HG02610 (cell line): ENCODE data around the gene PPIP5K2.
"Not testable (repeated sequence)": the region's sequence is repeated elsewhere in the genome, so short reads cannot be mapped to it uniquely, and the experiment has no call there.

Experiments
- ATAC-seq: cut with Tn5 transposase; IDR thresholded peaks from one replicate; pipeline ENCODE4 v1.9.1; 2021; ENCODE audit warnings: mild to moderate bottlenecking, moderate library complexity; ENCODE audit not compliant: unreplicated experiment

The PPIP5K2 gene

DNA sequence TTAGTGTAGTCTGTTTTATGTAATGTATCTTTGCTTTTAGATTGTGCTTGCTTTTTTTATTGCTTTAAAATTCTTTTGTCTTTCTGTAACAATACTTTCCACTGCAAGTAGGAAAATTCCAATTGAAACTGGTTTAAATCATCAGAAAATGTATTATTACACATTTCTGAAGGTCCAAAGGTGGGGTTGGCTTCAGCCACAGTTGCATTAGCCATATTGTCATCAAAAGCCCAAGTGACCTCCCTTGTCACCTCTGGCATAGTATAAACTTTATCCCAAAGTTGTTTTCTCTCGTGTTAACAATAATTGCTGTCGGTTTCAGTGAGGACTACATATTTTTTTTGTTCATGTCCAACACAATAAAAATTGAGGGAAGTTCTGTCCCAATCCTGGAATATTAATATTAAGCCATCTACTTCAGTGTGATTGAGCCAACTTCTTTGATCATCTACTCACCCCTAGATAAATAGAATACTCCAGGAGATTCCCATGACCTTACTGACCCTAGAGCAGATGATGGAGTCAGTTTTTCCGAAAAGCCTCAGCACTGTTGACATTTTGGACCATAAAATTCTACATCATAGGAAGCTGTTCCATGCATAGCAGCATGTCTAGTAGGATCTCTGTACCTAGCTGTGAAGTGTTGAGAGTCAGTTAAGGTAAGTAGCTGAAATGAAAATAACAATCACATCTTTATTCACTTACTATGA lies 86.0 kb downstream of the PPIP5K2 start:
- no peak for ATAC-seq

- ATAC-seq = no peak
Measured at GRCh38 chr5:103207011-103207410, 86.9 kb downstream of the PPIP5K2 start.

DNA sequence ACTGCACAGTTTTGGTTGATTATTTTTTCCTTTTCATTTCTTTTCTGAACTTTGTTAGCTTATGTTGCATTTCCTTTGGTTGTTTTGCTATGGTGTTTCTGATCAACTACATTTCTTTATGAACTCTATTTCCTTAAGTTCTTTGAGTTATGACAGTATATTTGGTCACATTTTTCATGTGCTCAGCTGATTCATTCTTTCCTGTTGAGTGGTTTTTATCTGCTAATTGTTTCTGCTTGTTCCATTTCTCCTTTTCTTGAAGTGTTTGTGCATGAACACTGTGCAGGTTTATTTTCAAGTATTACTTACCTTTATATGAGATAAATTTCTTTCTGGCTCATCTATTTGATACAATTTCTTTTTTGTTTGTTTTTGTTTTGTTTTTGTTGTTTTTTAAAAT lies 87.6 kb downstream of the PPIP5K2 start:
- no peak for ATAC-seq

DNA sequence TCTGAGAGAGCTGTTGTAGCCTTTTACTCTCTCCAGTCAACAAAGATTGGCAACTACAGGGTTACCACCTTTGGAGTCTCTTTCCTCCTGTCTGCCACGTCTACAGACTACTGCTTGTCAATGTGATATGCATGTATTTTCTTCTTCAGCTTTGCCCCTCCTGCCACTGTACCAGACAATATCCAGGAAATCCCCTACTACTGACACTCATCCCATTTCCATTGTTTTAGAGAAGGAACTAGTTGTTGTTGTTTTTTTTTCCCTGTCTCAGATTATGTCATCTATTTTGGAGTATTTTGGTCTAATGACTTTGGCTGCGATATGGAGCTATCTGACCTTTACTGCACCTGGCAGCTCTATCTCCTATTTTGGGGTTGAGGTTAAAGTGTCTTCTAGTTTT lies 88.4 kb downstream of the PPIP5K2 start:
- no peak for ATAC-seq

DNA sequence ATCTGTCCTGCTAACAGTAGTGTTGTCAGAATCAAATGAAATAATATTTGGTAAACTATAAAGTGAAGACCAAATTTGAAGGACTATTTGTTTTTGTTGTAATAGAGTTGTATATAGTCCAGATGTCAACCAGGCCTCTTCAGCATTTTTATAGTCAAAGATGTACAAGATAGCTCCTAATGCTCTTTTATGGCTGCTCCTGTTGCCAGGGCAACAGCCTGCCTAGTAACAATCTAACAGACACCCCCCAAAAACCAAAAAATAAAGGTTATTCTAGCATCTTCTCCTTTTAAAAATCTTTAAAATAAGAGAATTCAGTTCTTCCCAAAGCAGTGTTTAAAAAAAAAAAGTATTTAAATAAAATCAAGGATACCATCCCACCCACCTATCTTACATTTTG lies 89.0 kb downstream of the PPIP5K2 start:
- ATAC-seq = no peak

- ATAC-seq = peak; percentile 4
Measured at GRCh38 chr5:103210952-103211351, 90.9 kb downstream of the PPIP5K2 start.

DNA sequence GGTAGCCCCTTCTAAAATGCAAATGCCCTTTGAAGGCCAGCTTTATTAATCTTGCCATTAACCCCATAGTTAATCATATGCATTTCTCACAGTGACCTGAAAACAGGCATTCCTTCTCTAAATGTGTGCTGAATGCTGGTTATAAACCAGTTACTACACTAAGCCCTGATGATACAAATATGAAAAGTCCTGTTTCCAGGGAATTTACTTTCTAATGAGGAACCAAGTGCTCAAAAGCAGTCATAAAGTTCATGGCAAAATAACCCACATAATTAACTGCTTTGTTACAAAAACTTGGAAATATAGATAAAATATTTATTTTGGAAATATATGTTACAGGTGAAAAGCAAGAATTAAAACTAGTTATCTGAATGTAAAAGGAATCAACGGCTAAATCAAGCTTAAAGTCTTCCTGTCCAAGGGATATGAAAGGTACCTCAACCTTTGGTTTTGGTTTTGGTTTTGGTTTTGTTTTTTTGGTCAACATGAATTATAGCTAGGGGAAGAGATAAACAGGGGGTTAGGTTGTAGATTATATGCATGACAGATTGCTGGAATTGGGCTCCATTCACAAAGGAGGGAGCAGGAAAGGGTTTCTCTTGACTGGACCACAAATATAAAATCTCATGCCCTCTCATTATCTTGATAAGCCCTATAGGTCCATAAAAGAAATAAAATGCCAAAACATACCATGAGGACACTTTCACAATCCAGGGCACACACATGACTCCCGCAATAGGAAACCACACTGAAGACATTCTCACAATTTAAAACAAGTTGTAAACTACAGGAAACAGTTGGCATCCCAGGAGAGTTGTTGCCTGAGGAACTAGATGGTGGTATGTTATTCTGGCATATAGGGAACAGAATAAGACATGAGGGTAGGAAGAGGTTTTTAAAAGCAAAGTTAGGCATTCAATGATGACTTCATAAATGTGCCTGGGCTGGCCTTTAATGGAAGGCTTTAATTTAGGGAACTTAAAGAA lies 91.8 kb downstream of the PPIP5K2 start:
- ATAC-seq = peak; percentile 83

DNA sequence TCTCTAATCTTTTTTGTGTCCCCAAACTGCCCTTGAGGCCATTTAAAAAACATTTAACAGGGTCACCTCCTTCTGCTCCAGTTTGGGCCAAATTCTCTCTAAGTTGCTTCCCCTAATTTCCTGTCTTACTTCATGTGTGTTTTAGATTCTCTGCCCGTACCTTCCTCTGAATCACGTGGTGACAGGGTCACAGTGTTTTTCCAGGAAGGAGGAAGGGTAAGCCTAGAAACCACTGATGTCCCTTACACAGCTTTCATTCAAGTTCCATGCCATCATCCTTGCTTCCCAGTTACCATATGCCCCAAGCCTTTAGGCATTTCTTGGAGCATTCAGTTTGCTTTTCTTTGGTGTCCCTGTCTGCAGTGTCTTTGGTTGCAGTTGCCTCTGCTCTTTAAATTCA lies 96.0 kb downstream of the PPIP5K2 start:
- no peak for ATAC-seq

GRCh38 chr5:103216697-103217096 lies 96.6 kb downstream of the PPIP5K2 start:
- ATAC-seq = no peak

- no peak for ATAC-seq
Measured at GRCh38 chr5:103217101-103217500, 97.0 kb downstream of the PPIP5K2 start.

DNA sequence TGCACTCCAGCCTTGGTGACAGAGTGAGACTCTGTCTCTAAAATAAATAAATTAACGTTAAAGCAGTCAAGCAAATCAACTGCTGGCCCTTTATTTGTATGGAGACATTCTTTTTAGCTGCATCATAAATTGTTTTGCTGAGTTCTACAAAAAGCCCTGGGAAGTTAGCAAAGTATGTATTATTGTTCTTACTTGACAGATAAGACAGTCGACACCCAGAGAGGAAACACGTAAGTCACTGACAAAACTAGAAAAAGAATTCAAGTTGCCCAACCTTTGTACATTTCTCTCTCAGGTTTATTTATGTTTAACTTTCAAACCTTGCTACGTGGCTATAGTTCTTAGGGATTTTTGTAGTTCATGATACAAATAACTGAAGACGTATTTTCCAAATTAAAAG lies 98.1 kb downstream of the PPIP5K2 start:
- no peak for ATAC-seq

GRCh38 chr5:103219074-103219473 lies 99.0 kb downstream of the PPIP5K2 start:
- not testable (repeated sequence) for ATAC-seq

GRCh38 chr5:103223031-103223955 lies 103.2 kb downstream of the PPIP5K2 start:
- ATAC-seq = no peak

DNA sequence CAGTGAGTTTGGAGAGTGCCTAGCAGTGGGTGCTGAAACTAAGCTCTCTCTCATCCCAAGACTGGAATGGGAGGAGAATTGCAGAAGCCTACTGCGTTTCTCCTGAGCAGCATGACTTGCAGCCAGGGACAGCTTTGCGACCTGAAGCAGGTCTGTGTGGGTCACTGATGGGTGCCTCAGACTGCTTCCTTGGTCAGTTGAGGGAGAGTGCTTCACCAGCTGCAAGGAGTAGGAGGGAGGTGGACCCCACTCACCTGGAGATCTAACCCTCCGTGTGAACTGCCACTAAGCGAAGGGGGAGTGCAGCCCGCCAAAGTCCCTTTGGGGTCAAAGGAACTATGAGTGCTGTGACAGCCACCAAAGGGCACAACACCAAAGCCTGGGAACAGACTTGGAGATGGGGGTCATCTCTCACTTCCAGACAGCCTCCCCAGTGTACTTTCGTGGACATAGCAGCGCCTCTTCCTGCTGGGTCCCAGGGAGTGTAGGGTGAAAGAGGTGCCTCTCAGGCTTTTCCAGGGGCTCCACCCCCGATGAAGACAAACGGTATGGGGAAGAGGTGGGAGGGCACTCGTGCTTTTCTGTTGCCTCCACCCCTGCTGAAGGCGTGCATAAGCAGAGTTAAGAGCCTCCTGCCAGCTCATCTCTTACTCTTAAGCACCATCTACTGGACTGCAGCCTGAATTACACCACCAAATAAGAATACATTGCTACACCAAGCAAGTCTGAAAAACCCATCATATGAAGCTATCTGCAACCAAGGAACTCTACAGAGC lies 104.2 kb downstream of the PPIP5K2 start:
- ATAC-seq = peak; percentile 89

DNA sequence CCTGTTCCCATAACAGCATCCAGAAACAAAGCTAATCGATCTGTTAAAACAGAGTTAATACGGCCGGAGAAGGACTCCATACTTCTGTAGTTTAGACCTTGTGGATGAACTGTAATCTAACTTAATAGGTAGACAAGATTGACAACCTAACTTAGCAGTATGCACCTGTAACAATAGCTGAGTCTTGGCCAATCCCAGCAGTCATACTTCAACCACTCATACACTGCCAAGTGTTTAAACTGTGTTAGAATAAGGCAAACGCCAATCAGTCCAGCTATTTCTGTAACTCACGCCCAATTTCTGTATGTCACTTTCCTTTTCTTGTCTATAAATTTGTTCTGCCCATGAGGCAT lies 104.8 kb downstream of the PPIP5K2 start:
- no peak for ATAC-seq

GRCh38 chr5:103228061-103228460 lies 108.0 kb downstream of the PPIP5K2 start:
- no peak for ATAC-seq

DNA sequence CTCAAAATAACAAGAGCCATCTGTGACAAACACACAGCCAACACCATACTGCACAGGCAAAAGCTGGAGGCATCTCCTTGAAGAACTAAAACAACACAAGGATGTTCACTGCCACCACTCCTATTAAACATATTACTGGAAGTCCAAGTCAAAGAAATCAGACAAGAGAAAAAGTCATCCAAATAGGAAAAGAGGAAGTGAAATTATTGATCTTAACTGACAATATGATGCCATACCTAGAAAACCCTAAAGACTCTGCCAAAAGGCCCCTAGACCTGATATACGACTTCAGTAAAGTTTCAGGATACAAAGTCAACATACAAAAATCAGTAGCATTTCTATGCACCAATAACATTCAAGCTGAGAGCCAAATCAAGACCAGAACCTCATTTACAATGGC lies 108.5 kb downstream of the PPIP5K2 start:
- ATAC-seq = no peak

- peak; percentile 80 for ATAC-seq
Measured at GRCh38 chr5:103232393-103232999, 112.4 kb downstream of the PPIP5K2 start.

GRCh38 chr5:103234239-103234975 lies 114.3 kb downstream of the PPIP5K2 start:
- no peak for ATAC-seq
